GM12878 (cell line): ENCODE data around the gene TBCD. TPM values are rescaled to one million over a fixed set of nuclear protein-coding genes. Genes with fewer than 3 reads are reported as not detected.

Experiments
- ATAC-seq: fragments of 200-7000 bp; cut with Tn5 transposase; 3 replicates; pipeline ENCODE4 v1.9.1; 2020; ENCODE audit warnings: mild to moderate bottlenecking, moderate library complexity
- BruUV-seq: library from RNA; stranded (reverse); fragments of 400-500 nt; replicated peaks from 2 replicates; lab custom pipeline; 2021; lab: Mats Ljungman, UMichigan
- CTCF ChIA-PET: fragments of 300-600 bp; sonication (Branson Sonifier 250); formaldehyde crosslinking; extraction: SDS; loops from one replicate; lab custom pipeline; 2021; ENCODE audit warnings: inconsistent platforms; lab: Yijun Ruan, JAX
- POLR2A ChIA-PET: fragments of 350-600 bp; formaldehyde crosslinking; extraction: SDS; loops from one replicate; lab custom pipeline; 2021; ENCODE audit warnings: inconsistent platforms; lab: Charles Lee
- RAD21 ChIA-PET: fragments of 300-600 bp; sonication (Branson Sonifier 250); formaldehyde crosslinking; loops from one replicate; lab custom pipeline; 2023; ENCODE audit warnings: antibody characterized with exemption; ENCODE audit not compliant: unreplicated experiment; lab: Charles Lee
- SMC1A ChIA-PET: fragments of 300-600 bp; sonication (Branson Sonifier 250); formaldehyde crosslinking; loops from one replicate; lab custom pipeline; 2023; ENCODE audit not compliant: unreplicated experiment, uncharacterized antibody; lab: Charles Lee
- DNase-seq: peaks from one replicate; pipeline ENCODE4 v3.0.0-alpha.2; 2011; ENCODE audit warnings: low read depth, low spot score
- FAIRE-seq: peaks from 3 replicates; lab custom pipeline; 2011; peaks lifted over from hg19 to GRCh38; lab: Jason Lieb, UNC
- H2AFZ ChIP-seq: 2 replicates; pipeline ENCODE4 v1.6.0; 2011; ENCODE audit warnings: low read depth, low read length, control low read depth; ENCODE audit not compliant: control insufficient read depth
- H3K27ac ChIP-seq: 2 replicates; pipeline ENCODE4 v1.5.1; 2011; ENCODE audit warnings: control low read depth; ENCODE audit not compliant: control insufficient read depth, insufficient read depth
- H3K27me3 ChIP-seq, 2 experiments: replicated peaks in 1 of 2; 2 replicates each; pipeline versions ENCODE4 v1.6.0 to v1.6.1; 2011; ENCODE audit warnings: low read length in 1 of 2; ENCODE audit not compliant: control insufficient read depth in 2 of 2, insufficient read depth in 2 of 2
- H3K36me3 ChIP-seq, 2 experiments: 2 replicates each; pipeline ENCODE4 v1.5.1; 2011; ENCODE audit warnings: low read length in 1 of 2; ENCODE audit not compliant: control insufficient read depth in 2 of 2, insufficient read depth in 2 of 2
- H3K4me1 ChIP-seq: 2 replicates; pipeline ENCODE4 v1.6.1; 2011; ENCODE audit warnings: mild to moderate bottlenecking, low read length, moderate library complexity, mixed read lengths; ENCODE audit not compliant: control insufficient read depth, insufficient read depth
- H3K4me2 ChIP-seq: 2 replicates; pipeline ENCODE4 v1.6.0; 2011; ENCODE audit warnings: control low read depth; ENCODE audit not compliant: control insufficient read depth, insufficient read depth
- H3K4me3 ChIP-seq: fragments of 200-600 bp; sonication (generic); 2 replicates; pipeline ENCODE4 v1.5.1; 2016
- H3K79me2 ChIP-seq: 2 replicates; pipeline ENCODE4 v1.6.0; 2011; ENCODE audit warnings: low read length; ENCODE audit not compliant: control insufficient read depth, insufficient read depth
- H3K9ac ChIP-seq: 2 replicates; pipeline ENCODE4 v1.8.0; 2011; ENCODE audit warnings: low read length, control low read depth, mixed read lengths; ENCODE audit not compliant: control insufficient read depth, insufficient read depth
- H3K9me3 ChIP-seq: replicated peaks from 3 replicates; pipeline ENCODE4 v1.5.1; 2011; ENCODE audit warnings: mild to moderate bottlenecking, low read length; ENCODE audit not compliant: control insufficient read depth, insufficient read depth
- H4K20me1 ChIP-seq: 2 replicates; pipeline ENCODE4 v1.6.0; 2011; ENCODE audit not compliant: control insufficient read depth, insufficient read depth
- BACH1 ChIP-seq: fragments of 450-650 bp; IDR thresholded peaks from 2 replicates; pipeline ENCODE4 v1.6.1; 2017; ENCODE audit warnings: mild to moderate bottlenecking, borderline replicate concordance
- BCL11A ChIP-seq: IDR thresholded peaks from 2 replicates; pipeline ENCODE4 v1.6.1; 2011; ENCODE audit warnings: low read depth, low read length
- CBFB ChIP-seq: IDR thresholded peaks from 2 replicates; pipeline ENCODE4 v1.6.1; 2016; ENCODE audit warnings: antibody characterized with exemption, low read depth
- CUX1 ChIP-seq: IDR thresholded peaks from 2 replicates; pipeline ENCODE4 v1.6.1; 2012; ENCODE audit warnings: improper control_type of control experiment, low read depth, low read length; ENCODE audit not compliant: insufficient replicate concordance
- FOXM1 ChIP-seq: IDR thresholded peaks from 2 replicates; pipeline ENCODE4 v1.6.1; 2012; ENCODE audit warnings: low read depth, mild to moderate bottlenecking, inconsistent platforms, low read length, moderate library complexity
- KDM1A ChIP-seq: fragments of 200-600 bp; sonication (generic); IDR thresholded peaks from 2 replicates; pipeline ENCODE4 v1.6.1; 2016; ENCODE audit warnings: borderline replicate concordance
- MEF2B ChIP-seq: fragments of 450-650 bp; IDR thresholded peaks from 2 replicates; pipeline ENCODE4 v1.6.1; 2018; ENCODE audit warnings: mild to moderate bottlenecking, moderate library complexity; ENCODE audit not compliant: partially characterized antibody, poor library complexity, severe bottlenecking
- POLR2AphosphoS5 ChIP-seq: IDR thresholded peaks from 2 replicates; pipeline ENCODE4 v1.6.1; 2011; ENCODE audit warnings: mild to moderate bottlenecking, low read length, inconsistent platforms
- RBBP5 ChIP-seq: fragments of 200-600 bp; sonication (generic); conservative IDR thresholded peaks from 2 replicates; pipeline ENCODE4 v1.6.1; 2016
- WGBS: methylation state at CpG from one replicate; pipeline ENCODE4 v1.1.6; 2016; ENCODE audit warnings: low lambda C conversion rate; ENCODE audit not compliant: insufficient replicate concordance, insufficient coverage; ENCODE audit errors: missing lambda C conversion rate; 5-methylcytosine and 5-hydroxymethylcytosine counted together
- in situ Hi-C: fragments of 300-500 bp; cut with MboI; formaldehyde crosslinking; loops from 9 replicates; pipeline ENCODE4 v1.14.3; 2018; ENCODE audit warnings: mixed read lengths
- intact Hi-C: fragments of 100-400 bp; cut with micrococcal nuclease; formaldehyde crosslinking; loops from one replicate; pipeline ENCODE4 v1.14.2; 2022; ENCODE audit not compliant: unreplicated experiment
- polyA plus RNA-seq, 11 experiments: library from polyadenylated mRNA; depleted of rRNA in 4 of 11; unstranded in 6 of 11; stranded (reverse) in 5 of 11; fragments of >200 nt; fragmentation: Nextera tagmentation in 4 of 11; fragmentation: Illumina TruSeq in 1 of 11; extraction: Ambion mirVana in 4 of 11; extraction: Trizol in 1 of 11; gene quantifications; 1 replicate in 1 of 11; 2 replicates in 10 of 11; pipeline versions ENCODE4 v1.2.1 to v1.2.3, GENCODE V29; 2011 to 2016; ENCODE audit warnings: inconsistent platforms in 2 of 11, missing spikeins in 2 of 11, low read depth in 1 of 11
- total RNA-seq, 4 experiments: library from RNA; depleted of rRNA in 3 of 4; stranded (reverse); fragments of >200 nt in 3 of 4; fragmentation: Illumina TruSeq in 1 of 4; extraction: Trizol in 1 of 4; gene quantifications; 2 replicates each; pipeline versions ENCODE4 v1.2.1 to v1.2.3, GENCODE V29; 2013 to 2021
- TF ChIP-seq, protein P1 (sequence below): fragments of 450-650 bp; conservative IDR thresholded peaks from 2 replicates; pipeline ENCODE4 v1.6.1; 2017; ENCODE audit warnings: mild to moderate bottlenecking, moderate library complexity
- TF ChIP-seq, protein P2 (sequence below): fragments of 450-650 bp; IDR thresholded peaks from 2 replicates; pipeline ENCODE4 v1.6.1; 2017; ENCODE audit warnings: low read depth, mild to moderate bottlenecking, moderate library complexity

The TBCD gene
- total and polyA plus RNA-seq, 10 of the 15 experiments (the other 5 are each of a cell fraction or from before 2014, with no cell fraction given): 10.3 to 114 (median 52.4) TPM

DNA sequence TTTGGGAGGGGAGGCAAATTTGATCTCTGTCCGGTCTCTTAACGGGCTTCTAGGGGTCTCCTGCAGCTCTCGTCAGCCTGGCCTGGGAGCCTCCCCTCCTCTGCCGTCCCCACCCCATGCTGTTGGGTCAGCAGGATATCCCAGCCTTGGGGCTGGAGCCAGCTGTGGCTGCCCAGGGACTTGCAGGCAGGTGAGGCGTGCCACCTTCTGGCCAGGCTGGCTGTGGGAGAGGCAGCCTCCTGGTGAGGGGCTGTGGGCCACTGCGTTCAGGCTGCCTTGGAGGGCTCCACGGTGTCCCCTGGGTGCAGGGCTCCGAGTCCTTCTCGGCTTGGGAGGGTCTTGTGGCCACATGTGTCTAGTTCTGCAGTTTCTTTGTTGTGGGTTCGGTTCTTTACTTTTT is 34.6 kb downstream of the TBCD start:
- H3K9me3 ChIP-seq: no peaks in the 10 kb centered on the region
- RAD21 ChIA-PET: no interaction called here
- DNase-seq: no peak
- FAIRE-seq: no peak
- POLR2A ChIA-PET: no interaction called here
- ATAC-seq: no peak
- SMC1A ChIA-PET: no interaction called here
- in situ Hi-C loops (no loop called here), intact Hi-C loops (loop anchor here (10.0 kb wide), 1 partner anchor 78 kb away; no protein-coding TSS in a partner anchor)
- TF ChIP-seq, protein P1, sequence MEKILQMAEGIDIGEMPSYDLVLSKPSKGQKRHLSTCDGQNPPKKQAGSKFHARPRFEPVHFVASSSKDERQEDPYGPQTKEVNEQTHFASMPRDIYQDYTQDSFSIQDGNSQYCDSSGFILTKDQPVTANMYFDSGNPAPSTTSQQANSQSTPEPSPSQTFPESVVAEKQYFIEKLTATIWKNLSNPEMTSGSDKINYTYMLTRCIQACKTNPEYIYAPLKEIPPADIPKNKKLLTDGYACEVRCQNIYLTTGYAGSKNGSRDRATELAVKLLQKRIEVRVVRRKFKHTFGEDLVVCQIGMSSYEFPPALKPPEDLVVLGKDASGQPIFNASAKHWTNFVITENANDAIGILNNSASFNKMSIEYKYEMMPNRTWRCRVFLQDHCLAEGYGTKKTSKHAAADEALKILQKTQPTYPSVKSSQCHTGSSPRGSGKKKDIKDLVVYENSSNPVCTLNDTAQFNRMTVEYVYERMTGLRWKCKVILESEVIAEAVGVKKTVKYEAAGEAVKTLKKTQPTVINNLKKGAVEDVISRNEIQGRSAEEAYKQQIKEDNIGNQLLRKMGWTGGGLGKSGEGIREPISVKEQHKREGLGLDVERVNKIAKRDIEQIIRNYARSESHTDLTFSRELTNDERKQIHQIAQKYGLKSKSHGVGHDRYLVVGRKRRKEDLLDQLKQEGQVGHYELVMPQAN: no peak
- TF ChIP-seq BACH1: no peak
- TF ChIP-seq FOXM1: no peak
- TF ChIP-seq, protein P2, sequence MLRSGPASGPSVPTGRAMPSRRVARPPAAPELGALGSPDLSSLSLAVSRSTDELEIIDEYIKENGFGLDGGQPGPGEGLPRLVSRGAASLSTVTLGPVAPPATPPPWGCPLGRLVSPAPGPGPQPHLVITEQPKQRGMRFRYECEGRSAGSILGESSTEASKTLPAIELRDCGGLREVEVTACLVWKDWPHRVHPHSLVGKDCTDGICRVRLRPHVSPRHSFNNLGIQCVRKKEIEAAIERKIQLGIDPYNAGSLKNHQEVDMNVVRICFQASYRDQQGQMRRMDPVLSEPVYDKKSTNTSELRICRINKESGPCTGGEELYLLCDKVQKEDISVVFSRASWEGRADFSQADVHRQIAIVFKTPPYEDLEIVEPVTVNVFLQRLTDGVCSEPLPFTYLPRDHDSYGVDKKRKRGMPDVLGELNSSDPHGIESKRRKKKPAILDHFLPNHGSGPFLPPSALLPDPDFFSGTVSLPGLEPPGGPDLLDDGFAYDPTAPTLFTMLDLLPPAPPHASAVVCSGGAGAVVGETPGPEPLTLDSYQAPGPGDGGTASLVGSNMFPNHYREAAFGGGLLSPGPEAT: no peak
- no peak for TF ChIP-seq BCL11A
- no peak for TF ChIP-seq CUX1
- no peak for TF ChIP-seq POLR2AphosphoS5
- TF ChIP-seq KDM1A: no peak
- TF ChIP-seq RBBP5: no peak
- no peak for TF ChIP-seq CBFB
- no peak for TF ChIP-seq MEF2B
- whole genome bisulfite sequencing: 97% methylated on average over 10 of the region's 10 CpGs
- H4K20me1 ChIP-seq: no peaks in the 10 kb centered on the region; the same call in 1 of the 2 replicates
- BruUV-seq: no TSS peak
- H3K36me3 ChIP-seq: peaks cover 3 to 13% of the 10 kb centered on the region in 2 experiments; a peak in 3 of 4 replicates
- no peaks in the 10 kb centered on the region for H3K27me3 ChIP-seq
- H3K4me3 ChIP-seq: no peak overlapping the region
- H2AFZ ChIP-seq: no peak overlapping the region
- peaks cover 8% of the 10 kb centered on the region; the same call in 1 of the 2 replicates for H3K4me1 ChIP-seq
- no peak overlapping the region for H3K4me2 ChIP-seq
- H3K9ac ChIP-seq: no peak overlapping the region
- CTCF ChIA-PET: no interaction called here
- no peaks in the 10 kb centered on the region for H3K79me2 ChIP-seq
- H3K27ac ChIP-seq: no peak overlapping the region
